Activated CD8-positive, alpha-beta T cell treated with anti-CD3 and anti-CD28 coated beads, Interleukin-2, amount 10 ng/mL, durations not matched to agents 7 days and 5 days (primary cell): ENCODE data around the gene FRAS1. TPM values are rescaled to one million over a fixed set of nuclear protein-coding genes. Genes with fewer than 3 reads are reported as not detected.
"Not testable (repeated sequence)": the region's sequence is repeated elsewhere in the genome, so short reads cannot be mapped to it uniquely, and the experiment has no call there.

ENCODE experiments used
- ATAC-seq: fragments of 150-1000 bp; cut with Tn5 transposase; one replicate; pipeline ENCODE4 v1.10.0; 2021; ENCODE audit warnings: moderate library complexity
- CTCF ChIA-PET: fragments of 350-600 bp; sonication (Branson Sonifier 250); formaldehyde crosslinking; loops from one replicate; lab custom pipeline; 2021; ENCODE audit warnings: antibody characterized with exemption; lab: Charles Lee
- POLR2A ChIA-PET: fragments of 350-600 bp; sonication (Branson Sonifier 250); formaldehyde crosslinking; loops from one replicate; lab custom pipeline; 2021; ENCODE audit warnings: antibody characterized with exemption; lab: Charles Lee
- DNase-seq: peaks from one replicate; pipeline ENCODE4 v3.0.0-alpha.2; 2020
- H3K27ac Mint-ChIP-seq: one replicate; pipeline ENCODE4 v1.8.0; 2021; ENCODE audit warnings: mild to moderate bottlenecking, mixed read lengths
- H3K27me3 Mint-ChIP-seq: one replicate; pipeline ENCODE4 v1.8.0; 2021; ENCODE audit warnings: low read depth, mixed read lengths
- H3K36me3 Mint-ChIP-seq: one replicate; pipeline ENCODE4 v1.8.0; 2021; ENCODE audit warnings: low read depth, mixed read lengths
- H3K4me1 Mint-ChIP-seq: one replicate; pipeline ENCODE4 v1.8.0; 2021; ENCODE audit warnings: low read depth, mixed read lengths
- H3K4me3 Mint-ChIP-seq: one replicate; pipeline ENCODE4 v1.8.0; 2021; ENCODE audit warnings: mild to moderate bottlenecking, mixed read lengths
- H3K9me3 Mint-ChIP-seq: one replicate; pipeline ENCODE4 v1.8.0; 2022; ENCODE audit warnings: mixed read lengths; ENCODE audit not compliant: insufficient read depth
- total RNA-seq, 2 experiments: library from RNA; stranded (reverse); gene quantifications; one replicate each; pipeline ENCODE4 v1.2.3, GENCODE V29; 2021

FRAS1 gene
- total RNA-seq, 2 experiments from 2014 or later, result 0.08 TPM; not detected in 1

- H3K27ac Mint-ChIP-seq, result no peak overlapping the region
- H3K4me3 Mint-ChIP-seq, result no peak overlapping the region
- no peaks in the 10 kb centered on the region for H3K4me1 Mint-ChIP-seq
- POLR2A ChIA-PET, result no interaction called here
- DNase-seq, result no peak
- peaks cover 2% of the 10 kb centered on the region for H3K27me3 Mint-ChIP-seq
- CTCF ChIA-PET, result no interaction called here
- no peak for ATAC-seq
- no peaks in the 10 kb centered on the region for H3K36me3 Mint-ChIP-seq
- H3K9me3 Mint-ChIP-seq, result peaks cover 6% of the 10 kb centered on the region
These were observed 34.4 kb downstream of the FRAS1 start for GRCh38 chr4:78091534-78091933.

- CTCF ChIA-PET, result interaction anchor here (0.9 kb wide), 1 partner anchor 33 kb away, joined by 3 read pairs; no protein-coding TSS in a partner anchor
- H3K4me3 Mint-ChIP-seq, H3K27ac Mint-ChIP-seq, H3K4me1 Mint-ChIP-seq, H3K36me3 Mint-ChIP-seq, DNase-seq, H3K27me3 Mint-ChIP-seq, ATAC-seq, H3K9me3 Mint-ChIP-seq, POLR2A ChIA-PET: not testable (repeated sequence)
These were observed 35.2 kb downstream of the FRAS1 start for GRCh38 chr4:78092350-78092749.

- POLR2A ChIA-PET, result no interaction called here
- CTCF ChIA-PET, result interaction anchor here (0.9 kb wide), 1 partner anchor 34 kb away, joined by 3 read pairs; no protein-coding TSS in a partner anchor
- no peak for ATAC-seq
- Mint-ChIP-seq H3K4me1 (no peaks in the 10 kb centered on the region), H3K4me3 (no peak overlapping the region), H3K27me3 (peaks cover 2% of the 10 kb centered on the region), H3K9me3 (peaks cover 6% of the 10 kb centered on the region), H3K36me3 (no peaks in the 10 kb centered on the region), H3K27ac (no peak overlapping the region)
- DNase-seq, result no peak
These were observed 35.7 kb downstream of the FRAS1 start for GRCh38 chr4:78092850-78093249.

- peaks cover 6% of the 10 kb centered on the region for H3K9me3 Mint-ChIP-seq
- no peak overlapping the region for H3K27ac Mint-ChIP-seq
- CTCF ChIA-PET, result no interaction called here
- POLR2A ChIA-PET, result no interaction called here
- H3K36me3 Mint-ChIP-seq, result no peaks in the 10 kb centered on the region
- no peak overlapping the region for H3K4me3 Mint-ChIP-seq
- no peak for ATAC-seq
- peaks cover 2% of the 10 kb centered on the region for H3K27me3 Mint-ChIP-seq
- no peaks in the 10 kb centered on the region for H3K4me1 Mint-ChIP-seq
- DNase-seq, result no peak
These were observed 38.0 kb downstream of the FRAS1 start for GRCh38 chr4:78095081-78095480.

GRCh38 chr4:78099058-78099457 is 41.9 kb downstream of the FRAS1 start:
- H3K9me3 Mint-ChIP-seq, result peaks cover 6% of the 10 kb centered on the region
- ATAC-seq, result no peak

GRCh38 chr4:78100060-78100459 is 42.9 kb downstream of the FRAS1 start:
- Mint-ChIP-seq H3K4me1 (no peaks in the 10 kb centered on the region), H3K9me3 (peaks cover 6% of the 10 kb centered on the region), H3K27ac (no peak overlapping the region), H3K4me3 (no peak overlapping the region), H3K27me3 (no peaks in the 10 kb centered on the region), H3K36me3 (no peaks in the 10 kb centered on the region)
- DNase-seq, result no peak
- POLR2A ChIA-PET, result no interaction called here
- ATAC-seq, result no peak
- CTCF ChIA-PET, result no interaction called here

More at GRCh38 chr4:78099058-78099457, 41.9 kb downstream of the FRAS1 start:
- H3K36me3 Mint-ChIP-seq, result no peaks in the 10 kb centered on the region
- no peak for DNase-seq
- ChIA-PET CTCF (no interaction called here), POLR2A (no interaction called here)
- H3K27me3 Mint-ChIP-seq, result no peaks in the 10 kb centered on the region
- no peak overlapping the region for H3K4me3 Mint-ChIP-seq
- H3K27ac Mint-ChIP-seq, result no peak overlapping the region
- no peaks in the 10 kb centered on the region for H3K4me1 Mint-ChIP-seq

- Mint-ChIP-seq H3K36me3 (no peaks in the 10 kb centered on the region), H3K27ac (no peak overlapping the region), H3K4me1 (no peaks in the 10 kb centered on the region), H3K9me3 (no peaks in the 10 kb centered on the region), H3K27me3 (peaks cover 4% of the 10 kb centered on the region), H3K4me3 (no peak overlapping the region)
- ATAC-seq (no peak), DNase-seq (no peak)
- ChIA-PET POLR2A (no interaction called here), CTCF (no interaction called here)
These were observed 62.6 kb downstream of the FRAS1 start for GRCh38 chr4:78119698-78120097.

- H3K4me3 Mint-ChIP-seq, result no peak overlapping the region
These were observed 63.2 kb downstream of the FRAS1 start for GRCh38 chr4:78120144-78120880.

GRCh38 chr4:78121338-78121904 is 64.3 kb downstream of the FRAS1 start:
- ATAC-seq, result no peak
- POLR2A ChIA-PET, result no interaction called here
- H3K36me3 Mint-ChIP-seq, result no peaks in the 10 kb centered on the region

More at GRCh38 chr4:78120144-78120880, 63.2 kb downstream of the FRAS1 start:
- ATAC-seq (no peak), DNase-seq (no peak)
- H3K36me3 Mint-ChIP-seq, result no peaks in the 10 kb centered on the region
- ChIA-PET POLR2A (no interaction called here), CTCF (no interaction called here)
- peaks cover 4% of the 10 kb centered on the region for H3K27me3 Mint-ChIP-seq
- H3K4me1 Mint-ChIP-seq, result no peaks in the 10 kb centered on the region
- no peaks in the 10 kb centered on the region for H3K9me3 Mint-ChIP-seq
- H3K27ac Mint-ChIP-seq, result no peak overlapping the region

GRCh38 chr4:78125834-78126331 is 68.8 kb downstream of the FRAS1 start:
- POLR2A ChIA-PET, result not testable (repeated sequence)

More at GRCh38 chr4:78121338-78121904, 64.3 kb downstream of the FRAS1 start:
- Mint-ChIP-seq H3K4me1 (no peaks in the 10 kb centered on the region), H3K4me3 (no peak overlapping the region), H3K27me3 (peaks cover 2% of the 10 kb centered on the region), H3K9me3 (no peaks in the 10 kb centered on the region), H3K27ac (no peak overlapping the region)
- CTCF ChIA-PET, result no interaction called here
- DNase-seq, result no peak

GRCh38 chr4:78129383-78130108 is 72.4 kb downstream of the FRAS1 start:
- Mint-ChIP-seq H3K36me3 (no peaks in the 10 kb centered on the region), H3K9me3 (no peaks in the 10 kb centered on the region), H3K4me1 (no peaks in the 10 kb centered on the region), H3K27me3 (peaks cover 7% of the 10 kb centered on the region), H3K4me3 (no peak overlapping the region), H3K27ac (no peak overlapping the region)
- CTCF ChIA-PET, result interaction anchor here (0.7 kb wide), 1 partner anchor 18 kb away, joined by 3 read pairs; no protein-coding TSS in a partner anchor
- ATAC-seq, result no peak
- POLR2A ChIA-PET, result no interaction called here
- no peak for DNase-seq

More at GRCh38 chr4:78125834-78126331, 68.8 kb downstream of the FRAS1 start:
- DNase-seq, CTCF ChIA-PET, H3K36me3 Mint-ChIP-seq, H3K27me3 Mint-ChIP-seq, ATAC-seq, H3K4me3 Mint-ChIP-seq, H3K27ac Mint-ChIP-seq, H3K9me3 Mint-ChIP-seq, H3K4me1 Mint-ChIP-seq: not testable (repeated sequence)

GRCh38 chr4:78131403-78131802 is 74.3 kb downstream of the FRAS1 start:
- Mint-ChIP-seq H3K4me1 (no peaks in the 10 kb centered on the region), H3K9me3 (no peaks in the 10 kb centered on the region), H3K27ac (no peak overlapping the region), H3K27me3 (peaks cover 15% of the 10 kb centered on the region), H3K4me3 (no peak overlapping the region), H3K36me3 (no peaks in the 10 kb centered on the region)
- ATAC-seq (no peak), DNase-seq (no peak)
- POLR2A ChIA-PET, result no interaction called here
- CTCF ChIA-PET, result no interaction called here
